CD4-positive, alpha-beta T cell treated with Interleukin-4 for 4 hours (primary cell): ENCODE results near the gene IFI30.

Experiments
- DNase-seq: peaks from one replicate; pipeline ENCODE4 v3.0.0-alpha.2; 2020

Gene IFI30

GRCh38 chr19:18173572-18174288 lies at the start of gene IFI30:
IFI30 (plus strand) TSS chr19:18173813; CDS start chr19:18173842, 29 bp downstream.
- peak; percentile 49 for DNase-seq

GRCh38 chr19:18123819-18124218 lies 49.8 kb upstream of the IFI30 start:
- DNase-seq = no peak

- no peak for DNase-seq
These were observed 47.5 kb upstream of the IFI30 start for GRCh38 chr19:18126097-18126496.

GRCh38 chr19:18128044-18128443 lies 45.6 kb upstream of the IFI30 start:
- DNase-seq = no peak

- no peak for DNase-seq
These were observed 44.8 kb upstream of the IFI30 start for GRCh38 chr19:18128805-18129204.

GRCh38 chr19:18130523-18131242 lies 42.9 kb upstream of the IFI30 start:
- DNase-seq = no peak

- DNase-seq = no peak
These were observed 41.6 kb upstream of the IFI30 start for GRCh38 chr19:18131841-18132596.

GRCh38 chr19:18135712-18136584 lies 37.7 kb upstream of the IFI30 start:
- DNase-seq = no peak

- no peak for DNase-seq
These were observed 36.4 kb upstream of the IFI30 start for GRCh38 chr19:18137242-18137641.

- no peak for DNase-seq
These were observed 35.8 kb upstream of the IFI30 start for GRCh38 chr19:18137657-18138339.

- DNase-seq = no peak
These were observed 33.1 kb upstream of the IFI30 start for GRCh38 chr19:18140473-18140872.

- no peak for DNase-seq
These were observed 32.6 kb upstream of the IFI30 start for GRCh38 chr19:18141031-18141430.

GRCh38 chr19:18143902-18144301 lies 29.7 kb upstream of the IFI30 start:
- no peak for DNase-seq

GRCh38 chr19:18144361-18144760 lies 29.3 kb upstream of the IFI30 start:
- DNase-seq = no peak

- DNase-seq = no peak
These were observed 28.7 kb upstream of the IFI30 start for GRCh38 chr19:18144906-18145305.

- DNase-seq = no peak
These were observed 28.1 kb upstream of the IFI30 start for GRCh38 chr19:18145391-18145999.

GRCh38 chr19:18147396-18147795 lies 26.2 kb upstream of the IFI30 start:
- DNase-seq = no peak

GRCh38 chr19:18149596-18149975 lies 24.0 kb upstream of the IFI30 start:
- no peak for DNase-seq

- no peak for DNase-seq
These were observed 22.6 kb upstream of the IFI30 start for GRCh38 chr19:18150776-18151624.

- peak; percentile 98 for DNase-seq
These were observed 21.2 kb upstream of the IFI30 start for GRCh38 chr19:18152442-18152816.
